NCI-H146 (cell line): ENCODE results near the gene LAIR1.
"Not testable (repeated sequence)": the region's sequence is repeated elsewhere in the genome, so short reads cannot be mapped to it uniquely, and the experiment has no call there.

ENCODE experiments used
- DNase-seq: peaks from one replicate; lab custom pipeline; 2025; lab: John Stamatoyannopoulos, UW

LAIR1 gene

DNA sequence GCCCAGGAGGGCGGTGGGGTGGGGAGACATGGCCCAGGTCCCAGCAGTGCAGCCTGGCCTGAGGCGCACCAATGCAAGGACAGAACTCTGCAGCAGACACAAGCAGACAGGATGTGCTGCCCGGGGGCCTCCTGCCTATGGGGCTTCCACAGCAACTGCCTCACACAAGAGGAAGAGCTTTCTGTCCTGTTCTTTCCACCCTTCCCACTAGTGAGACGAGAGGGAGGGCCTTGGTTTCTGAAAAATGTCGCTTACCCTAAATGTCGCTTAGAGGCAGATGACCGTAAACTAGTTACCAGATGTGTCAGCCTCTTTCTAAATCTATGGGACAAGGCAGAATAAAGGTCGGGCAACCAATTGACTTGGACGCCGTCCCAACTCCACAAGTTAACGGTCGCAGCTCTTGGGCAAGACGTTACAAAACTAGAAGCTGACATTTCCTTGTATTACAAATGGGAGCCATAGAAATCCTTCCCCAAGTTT lies at the start of gene LAIR1:
Gene LAIR1 (minus strand): TSS at position 157 of the 483 bp plus-strand sequence. CDS start 127 bp downstream, at position 30.
- DNase-seq = no peak

- no peak for DNase-seq
These were observed 49.4 kb upstream of the LAIR1 start for GRCh38 chr19:54414156-54414555.

GRCh38 chr19:54412877-54413276 lies 48.1 kb upstream of the LAIR1 start:
- no peak for DNase-seq

DNA sequence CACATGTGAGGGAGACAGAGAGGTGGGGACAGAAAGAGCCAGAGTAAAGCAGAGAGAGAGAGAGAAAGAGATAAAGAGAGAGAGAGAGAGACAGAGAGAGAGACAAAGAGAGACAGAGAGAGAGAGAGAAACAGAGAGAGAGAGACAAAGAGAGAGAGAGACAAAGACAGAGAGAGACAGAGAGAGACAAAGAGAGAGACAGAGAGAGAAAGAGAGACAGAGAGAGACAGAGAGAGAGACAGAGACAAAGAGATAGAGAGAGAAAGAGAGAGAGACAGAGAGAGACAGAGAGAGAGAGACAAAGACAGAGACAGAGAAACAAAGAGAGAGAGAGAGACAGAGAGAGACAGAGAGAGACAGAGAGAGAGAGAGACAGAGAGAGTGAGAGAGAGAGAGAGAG lies 46.3 kb upstream of the LAIR1 start:
- DNase-seq = no peak

DNA sequence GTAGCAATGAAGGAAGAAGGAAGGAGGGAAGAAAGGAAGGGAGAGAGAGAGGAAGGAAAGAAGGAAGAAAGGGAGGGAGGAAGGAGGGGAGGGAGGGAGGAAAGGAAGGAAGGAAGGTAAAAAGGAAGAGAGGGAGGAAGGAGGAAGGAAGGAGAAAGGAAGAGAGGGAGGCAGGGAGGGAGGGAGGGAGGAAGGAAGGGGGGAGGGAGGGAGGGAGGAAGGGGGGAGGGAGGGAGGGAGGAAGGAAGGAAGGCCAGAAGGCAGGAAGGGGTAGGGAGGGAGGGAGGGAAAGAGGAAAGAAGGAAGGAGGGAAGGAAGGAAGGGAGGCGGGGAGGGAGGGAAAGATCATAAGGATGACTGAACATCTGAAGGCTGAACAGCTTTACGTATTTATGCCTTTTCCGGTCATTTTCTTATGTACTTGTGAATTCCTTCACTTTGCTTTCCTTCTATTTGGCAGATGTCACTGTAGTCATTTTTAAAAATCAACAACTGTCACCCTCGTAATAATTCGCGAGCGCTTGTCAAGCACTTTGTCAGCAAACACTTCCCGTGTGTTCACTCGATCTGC lies 43.8 kb upstream of the LAIR1 start:
- DNase-seq = no peak

- no peak for DNase-seq
These were observed 43.0 kb upstream of the LAIR1 start for GRCh38 chr19:54407780-54408179.

DNA sequence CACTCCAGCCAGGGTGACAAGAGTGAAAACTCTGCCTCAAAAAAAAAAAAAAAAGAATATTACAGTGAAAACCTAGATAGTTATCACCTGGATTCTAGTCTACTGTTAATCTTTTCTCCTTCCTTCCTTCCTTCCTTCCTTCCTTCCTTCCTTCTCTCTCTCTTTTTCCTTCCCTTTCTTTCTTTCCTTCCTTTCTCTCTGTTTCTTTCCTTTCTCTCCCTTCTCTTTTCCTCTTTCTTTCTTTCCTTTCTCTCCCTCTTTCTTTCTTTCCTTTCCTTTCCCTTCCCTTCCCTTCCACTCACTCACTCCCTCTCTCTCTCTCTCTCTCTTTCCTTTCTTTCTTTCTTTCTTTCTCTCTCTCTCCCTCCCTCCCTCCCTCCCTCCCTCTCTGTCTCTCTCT lies 40.9 kb upstream of the LAIR1 start:
- DNase-seq = no peak

- no peak for DNase-seq
These were observed 38.3 kb upstream of the LAIR1 start for GRCh38 chr19:54403054-54403453.

DNA sequence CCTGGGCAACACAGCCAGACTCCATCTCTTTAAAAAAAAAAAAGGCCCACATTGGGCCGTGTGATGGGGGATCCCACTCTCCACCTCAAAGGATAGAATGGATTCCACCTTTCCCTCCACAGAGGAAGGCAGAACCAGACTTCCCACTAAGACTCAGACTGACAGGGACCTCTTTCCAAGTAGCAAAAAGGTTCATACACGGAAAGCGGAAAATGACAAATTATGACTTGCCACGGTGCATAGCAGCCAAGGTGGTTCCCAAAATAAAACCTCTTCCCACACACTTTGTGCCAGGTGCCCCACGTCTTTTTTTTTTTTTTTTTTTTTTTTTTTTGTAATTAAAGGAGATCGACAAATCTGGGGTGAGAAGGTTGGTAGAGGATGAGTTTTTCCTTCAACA lies 36.2 kb upstream of the LAIR1 start:
- DNase-seq = no peak

DNA sequence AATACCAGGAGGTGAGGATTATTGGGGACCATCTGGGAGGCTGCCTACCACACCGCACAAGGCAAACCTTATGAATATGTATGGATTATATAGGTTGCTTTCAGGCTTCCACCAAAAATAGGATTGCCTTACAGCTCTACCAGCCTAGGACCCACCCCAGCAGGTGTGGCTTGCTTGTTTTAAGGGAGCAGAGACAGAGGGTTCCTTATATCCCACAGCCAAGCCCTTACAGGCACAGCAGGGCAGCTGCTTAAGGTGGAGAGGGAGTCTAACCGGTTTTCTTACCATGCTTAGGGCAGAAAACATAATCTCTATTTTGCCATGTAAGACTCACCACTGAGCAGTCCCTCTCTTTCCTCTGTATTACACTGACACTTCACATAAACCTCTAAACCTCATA lies 34.5 kb upstream of the LAIR1 start:
- no peak for DNase-seq

GRCh38 chr19:54395685-54396084 lies 31.0 kb upstream of the LAIR1 start:
- no peak for DNase-seq

DNA sequence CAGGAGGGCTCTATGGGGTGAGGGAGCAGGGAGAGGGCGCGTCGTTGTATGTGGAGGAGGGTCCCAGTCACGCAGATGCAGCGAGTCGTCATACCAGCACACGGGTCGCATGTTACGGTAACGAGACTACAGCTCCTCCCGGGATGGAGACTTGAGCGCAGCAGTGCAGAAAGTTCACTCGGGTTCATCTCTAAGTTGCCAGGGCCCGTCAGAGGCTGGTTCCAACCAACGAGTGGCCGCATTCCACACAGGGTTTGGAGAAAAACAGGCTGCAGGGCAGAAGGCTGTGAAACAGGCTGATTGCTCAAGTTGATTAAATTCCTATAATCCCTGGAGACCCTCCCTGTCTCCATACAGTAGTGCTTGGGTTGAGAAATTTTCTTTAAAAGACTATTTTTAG lies 28.6 kb upstream of the LAIR1 start:
- no peak for DNase-seq

DNA sequence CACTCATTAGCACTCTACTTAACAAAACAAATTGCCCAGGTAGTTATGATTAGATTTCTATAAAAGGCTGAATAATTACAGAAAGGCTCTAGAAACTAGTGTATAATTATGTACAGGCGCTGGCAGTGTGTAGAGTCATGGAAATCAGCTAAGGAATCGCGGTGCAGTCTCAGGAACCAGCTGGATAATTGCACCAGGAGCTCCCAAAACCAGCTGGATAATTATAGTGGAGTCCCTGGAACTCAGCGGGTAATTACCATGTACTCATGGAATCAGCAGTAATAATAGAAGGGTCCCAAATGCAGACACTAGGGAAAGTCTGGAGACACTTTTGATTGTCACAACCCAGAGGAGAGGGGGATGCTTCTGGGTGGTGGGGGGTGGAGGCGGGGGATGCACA lies 27.4 kb upstream of the LAIR1 start:
- no peak for DNase-seq

GRCh38 chr19:54391589-54392061 lies 26.9 kb upstream of the LAIR1 start:
- no peak for DNase-seq

DNA sequence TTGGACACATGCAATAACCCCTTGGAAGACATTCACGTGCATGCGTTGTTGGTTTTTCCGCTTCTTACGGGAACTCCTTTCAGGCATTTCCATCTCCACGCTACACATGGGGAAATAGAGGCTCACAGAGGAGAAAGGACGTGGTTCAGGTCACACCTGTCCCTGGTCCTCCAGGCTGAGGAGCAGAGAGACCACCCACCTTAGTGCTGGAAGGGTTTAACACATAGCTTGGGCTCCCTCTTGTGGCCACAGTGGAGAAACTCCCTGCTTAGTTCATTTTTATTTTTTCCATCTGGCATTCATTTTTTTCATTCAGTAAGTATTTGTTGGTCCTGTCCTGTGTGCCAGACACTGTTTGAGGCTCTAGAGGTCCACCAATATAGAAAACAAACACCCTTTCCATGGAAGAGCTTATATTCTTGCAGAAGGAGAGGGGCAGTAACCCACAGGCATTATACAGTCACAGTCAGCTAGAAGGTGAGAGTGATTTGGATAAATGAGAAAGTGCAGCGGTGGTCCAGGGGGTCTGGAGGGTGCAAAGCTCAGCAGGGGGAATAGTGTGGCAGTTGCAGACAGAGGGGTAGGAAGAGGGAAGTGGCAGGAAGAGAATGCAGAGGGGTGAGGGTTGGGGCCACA lies 26.3 kb upstream of the LAIR1 start:
- peak; percentile 73 for DNase-seq

GRCh38 chr19:54389553-54389952 lies 24.8 kb upstream of the LAIR1 start:
- DNase-seq = no peak

- DNase-seq = no peak
These were observed 24.0 kb upstream of the LAIR1 start for GRCh38 chr19:54388802-54389139.

DNA sequence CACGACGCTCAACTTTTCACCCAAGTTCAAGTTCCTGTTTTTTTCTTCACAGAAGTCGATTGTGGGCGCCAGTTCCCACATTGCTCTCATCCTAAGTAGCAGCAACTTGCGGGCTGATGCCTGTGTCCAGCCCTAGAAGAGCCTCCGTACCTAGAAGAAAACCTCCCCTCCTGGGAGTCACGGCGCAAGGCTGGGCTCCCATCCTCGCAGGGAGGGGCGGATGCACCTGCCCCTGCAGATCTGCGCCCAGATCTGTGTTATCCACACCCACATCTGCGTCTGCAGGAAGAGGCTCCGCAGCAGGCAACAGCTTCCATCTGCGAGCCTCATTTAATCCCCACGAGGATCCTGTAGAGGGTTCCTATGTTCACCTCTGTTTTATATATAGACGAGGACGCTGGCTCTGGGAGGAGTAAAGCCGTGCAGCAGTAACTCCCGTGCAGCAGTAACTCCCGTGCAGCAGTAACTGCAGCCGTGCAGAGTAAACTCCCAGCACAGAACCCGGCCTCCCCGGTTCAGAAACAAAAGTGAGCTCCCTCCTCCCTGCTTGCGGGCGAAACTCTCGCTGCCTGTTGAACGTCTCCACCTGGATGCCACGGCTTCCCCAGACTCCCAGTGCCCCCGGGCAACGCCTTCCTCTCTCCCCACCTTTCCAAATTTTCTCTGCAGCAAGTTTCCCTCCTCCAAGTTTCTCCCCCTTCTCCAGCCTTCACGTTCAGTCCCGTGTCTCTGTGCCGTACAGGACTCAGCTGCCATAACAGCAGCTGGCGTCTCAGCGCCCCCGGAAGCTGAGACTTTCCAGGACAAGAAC lies 23.5 kb upstream of the LAIR1 start:
- peak; percentile 8 for DNase-seq

DNA sequence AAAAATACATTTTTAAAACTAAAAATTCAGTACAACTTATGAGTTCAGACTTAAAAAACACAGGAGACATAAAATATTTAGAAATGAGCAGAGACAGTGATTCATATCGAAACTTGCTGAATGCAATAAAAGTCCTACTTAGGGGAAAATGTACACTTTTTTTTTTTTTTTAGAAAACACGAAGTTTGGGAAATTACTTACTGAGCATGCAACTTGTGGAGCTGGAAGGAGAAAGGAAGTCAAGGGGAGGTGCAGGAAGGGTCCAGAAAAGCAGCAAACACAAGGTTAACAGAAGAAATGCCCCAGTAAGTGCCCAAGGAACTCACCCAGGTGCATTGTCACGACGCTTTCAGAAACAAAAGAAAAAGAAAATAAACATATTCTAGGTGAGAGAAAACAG lies 18.6 kb upstream of the LAIR1 start:
- no peak for DNase-seq

DNA sequence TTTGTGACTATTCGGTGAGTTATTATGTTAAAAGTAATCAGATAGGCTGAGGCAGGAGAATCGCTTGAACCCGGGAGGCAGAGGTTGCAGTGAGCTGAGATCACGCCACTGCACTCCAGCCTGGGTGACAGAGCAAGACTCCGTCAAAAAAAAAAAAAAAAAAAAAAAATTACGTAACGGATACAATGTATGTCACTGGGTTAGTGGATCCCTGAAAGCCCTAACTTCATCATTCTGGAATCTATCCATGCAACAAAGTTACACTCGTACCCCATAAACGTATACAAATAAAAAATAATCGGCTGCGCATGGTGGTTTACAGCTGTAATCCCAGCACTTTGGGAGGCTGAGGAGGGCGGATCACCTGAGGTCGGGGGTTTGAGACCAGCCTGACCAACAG lies 17.3 kb upstream of the LAIR1 start:
- not testable (repeated sequence) for DNase-seq

GRCh38 chr19:54380897-54381296 lies 16.2 kb upstream of the LAIR1 start:
- DNase-seq = no peak

- DNase-seq = no peak
These were observed 14.5 kb upstream of the LAIR1 start for GRCh38 chr19:54379187-54379678.
